Hepatocyte (in vitro differentiated cells): Measurements from ENCODE around the gene NAA38. TPM values are rescaled to one million over a fixed set of nuclear protein-coding genes. Genes with fewer than 3 reads are reported as not detected.

ENCODE experiments used
- DNase-seq: peaks from one replicate; pipeline ENCODE4 v3.0.0-alpha.2; 2016; ENCODE audit warnings: low spot score
- H2AFZ ChIP-seq: fragments of 200-600 bp; sonication (generic); 2 replicates; pipeline ENCODE4 v1.6.0; 2016; ENCODE audit warnings: antibody characterized with exemption, mild to moderate bottlenecking
- H3K27ac ChIP-seq: fragments of 200-600 bp; sonication (generic); 2 replicates; pipeline ENCODE4 v1.5.1; 2016; ENCODE audit warnings: mild to moderate bottlenecking
- H3K27me3 ChIP-seq: fragments of 200-600 bp; sonication (generic); 2 replicates; pipeline ENCODE4 v1.6.1; 2016
- H3K36me3 ChIP-seq: fragments of 200-600 bp; sonication (generic); replicated peaks from 2 replicates; pipeline ENCODE4 v1.5.1; 2016; ENCODE audit warnings: low read depth; ENCODE audit not compliant: insufficient read depth
- H3K4me1 ChIP-seq: fragments of 200-600 bp; sonication (generic); 2 replicates; pipeline ENCODE4 v1.5.1; 2016; ENCODE audit warnings: mild to moderate bottlenecking, moderate library complexity; ENCODE audit not compliant: insufficient read depth
- H3K4me2 ChIP-seq: fragments of 200-600 bp; sonication (generic); 2 replicates; pipeline ENCODE4 v1.6.0; 2016
- H3K4me3 ChIP-seq: fragments of 200-600 bp; sonication (generic); 2 replicates; pipeline ENCODE4 v1.5.1; 2016; ENCODE audit warnings: mild to moderate bottlenecking
- H3K79me2 ChIP-seq: fragments of 200-600 bp; sonication (generic); 2 replicates; pipeline ENCODE4 v1.6.0; 2017; ENCODE audit warnings: mild to moderate bottlenecking
- H3K9me2 ChIP-seq: fragments of 200-600 bp; sonication (generic); replicated peaks from 2 replicates; pipeline ENCODE4 v1.6.0; 2017; ENCODE audit warnings: mild to moderate bottlenecking; ENCODE audit not compliant: insufficient read depth
- H3K9me3 ChIP-seq: fragments of 200-600 bp; sonication (generic); 2 replicates; pipeline ENCODE4 v1.5.1; 2016; ENCODE audit warnings: low read depth, mild to moderate bottlenecking
- H4K20me1 ChIP-seq: fragments of 200-600 bp; sonication (generic); 2 replicates; pipeline ENCODE4 v1.6.0; 2016; ENCODE audit warnings: mild to moderate bottlenecking; ENCODE audit not compliant: insufficient read depth, poor library complexity, severe bottlenecking
- EZH2 ChIP-seq: fragments of 200-600 bp; sonication (generic); IDR thresholded peaks from 2 replicates; pipeline ENCODE4 v1.6.1; 2016; ENCODE audit warnings: antibody characterized with exemption, mild to moderate bottlenecking, borderline replicate concordance
- EZH2phosphoT487 ChIP-seq: fragments of 200-600 bp; sonication (generic); IDR thresholded peaks from one replicate; pipeline ENCODE4 v1.6.1; 2018; ENCODE audit warnings: antibody characterized with exemption, mild to moderate bottlenecking, low read depth, moderate library complexity; ENCODE audit not compliant: unreplicated experiment, severe bottlenecking
- WGBS: methylation state at CpG from one replicate; pipeline ENCODE4 v1.1.6; 2016; ENCODE audit warnings: low lambda C conversion rate; ENCODE audit errors: missing lambda C conversion rate; 5-methylcytosine and 5-hydroxymethylcytosine counted together
- polyA plus RNA-seq: library from polyadenylated mRNA; unstranded; fragments of >200 nt; fragmentation: Nextera tagmentation; extraction: Ambion mirVana; gene quantifications from 2 replicates; pipeline ENCODE4 v1.2.1, GENCODE V29; 2016
- total RNA-seq: library from RNA; depleted of rRNA; stranded (reverse); fragments of >200 nt; gene quantifications from 2 replicates; pipeline ENCODE4 v1.2.3, GENCODE V29; 2014
- TF ChIP-seq, protein P1 (sequence below): fragments of 200-600 bp; sonication (generic); IDR thresholded peaks from 2 replicates; pipeline ENCODE4 v1.5.1; 2016; ENCODE audit warnings: antibody characterized with exemption, mild to moderate bottlenecking; ENCODE audit not compliant: poor library complexity

NAA38 gene
- total and polyA plus RNA-seq, 2 experiments from 2014 or later: 66.0 to 147 TPM

DNA sequence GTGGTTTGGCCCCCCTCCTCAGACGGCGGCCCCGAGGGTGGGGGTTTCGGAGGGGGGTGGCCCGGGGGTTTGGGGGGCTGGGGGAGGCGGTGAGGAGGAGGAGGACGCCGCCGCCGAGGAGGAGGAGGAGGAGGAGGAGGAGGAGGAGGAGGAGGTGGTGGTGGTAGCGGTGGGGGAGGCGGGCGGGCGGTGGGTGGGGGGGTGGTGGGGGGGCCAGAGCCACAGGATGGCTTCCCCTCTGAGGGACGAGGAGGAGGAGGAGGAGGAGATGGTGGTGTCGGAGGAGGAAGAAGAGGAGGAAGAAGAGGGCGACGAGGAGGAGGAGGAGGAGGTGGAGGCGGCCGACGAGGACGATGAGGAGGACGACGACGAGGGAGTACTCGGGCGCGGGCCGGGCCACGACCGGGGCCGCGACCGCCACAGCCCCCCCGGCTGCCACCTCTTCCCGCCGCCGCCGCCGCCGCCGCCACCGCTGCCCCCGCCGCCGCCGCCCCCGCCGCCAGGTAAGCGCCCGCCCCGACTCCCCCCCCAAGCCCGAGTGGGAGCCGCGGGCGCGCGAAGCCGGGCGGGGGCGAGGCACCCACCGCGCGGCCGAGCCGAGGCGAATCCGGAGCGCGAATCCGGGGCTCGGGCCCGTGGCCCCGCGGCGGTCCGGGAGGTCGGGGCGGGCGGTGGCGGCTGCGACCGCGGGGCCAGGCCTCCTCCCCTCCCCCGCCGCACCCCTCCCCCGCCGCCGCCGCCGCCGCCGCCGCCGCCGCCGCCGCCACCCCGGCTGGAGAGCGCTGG is 27.4 kb upstream of the NAA38 start:
- WGBS: 0% methylated on average over 4 of the region's 100 CpGs
- H3K79me2 ChIP-seq: peaks cover 37% of the 10 kb centered on the region
- peaks cover 1% of the 10 kb centered on the region for H4K20me1 ChIP-seq
- H3K9me3 ChIP-seq: no peaks in the 10 kb centered on the region
- peaks cover 53% of the 10 kb centered on the region for H3K4me1 ChIP-seq
- no peak overlapping the region for H2AFZ ChIP-seq
- TF ChIP-seq, protein P1, sequence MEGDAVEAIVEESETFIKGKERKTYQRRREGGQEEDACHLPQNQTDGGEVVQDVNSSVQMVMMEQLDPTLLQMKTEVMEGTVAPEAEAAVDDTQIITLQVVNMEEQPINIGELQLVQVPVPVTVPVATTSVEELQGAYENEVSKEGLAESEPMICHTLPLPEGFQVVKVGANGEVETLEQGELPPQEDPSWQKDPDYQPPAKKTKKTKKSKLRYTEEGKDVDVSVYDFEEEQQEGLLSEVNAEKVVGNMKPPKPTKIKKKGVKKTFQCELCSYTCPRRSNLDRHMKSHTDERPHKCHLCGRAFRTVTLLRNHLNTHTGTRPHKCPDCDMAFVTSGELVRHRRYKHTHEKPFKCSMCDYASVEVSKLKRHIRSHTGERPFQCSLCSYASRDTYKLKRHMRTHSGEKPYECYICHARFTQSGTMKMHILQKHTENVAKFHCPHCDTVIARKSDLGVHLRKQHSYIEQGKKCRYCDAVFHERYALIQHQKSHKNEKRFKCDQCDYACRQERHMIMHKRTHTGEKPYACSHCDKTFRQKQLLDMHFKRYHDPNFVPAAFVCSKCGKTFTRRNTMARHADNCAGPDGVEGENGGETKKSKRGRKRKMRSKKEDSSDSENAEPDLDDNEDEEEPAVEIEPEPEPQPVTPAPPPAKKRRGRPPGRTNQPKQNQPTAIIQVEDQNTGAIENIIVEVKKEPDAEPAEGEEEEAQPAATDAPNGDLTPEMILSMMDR: no peak
- TF ChIP-seq EZH2phosphoT487: no peak
- no peak for TF ChIP-seq EZH2
- peak overlapping the region; percentile 97 for H3K27ac ChIP-seq
- peak; percentile 32 for DNase-seq
- no peaks in the 10 kb centered on the region for H3K27me3 ChIP-seq
- H3K4me3 ChIP-seq: peak overlapping the region; percentile 75
- no peaks in the 10 kb centered on the region for H3K36me3 ChIP-seq
- no peaks in the 10 kb centered on the region for H3K9me2 ChIP-seq
- H3K4me2 ChIP-seq: peak overlapping the region; percentile 96

- TF ChIP-seq EZH2phosphoT487: no peak
- TF ChIP-seq, protein P1: no peak
- Histone ChIP-seq H2AFZ (no peak overlapping the region), H3K9me2 (no peaks in the 10 kb centered on the region), H3K27ac (peak overlapping the region; percentile 97), H3K4me2 (peak overlapping the region; percentile 73), H3K4me1 (peaks cover 44% of the 10 kb centered on the region), H4K20me1 (no peaks in the 10 kb centered on the region), H3K9me3 (no peaks in the 10 kb centered on the region), H3K27me3 (no peaks in the 10 kb centered on the region), H3K79me2 (peaks cover 38% of the 10 kb centered on the region), H3K36me3 (no peaks in the 10 kb centered on the region), H3K4me3 (peak overlapping the region; percentile 8)
- WGBS: 10% methylated on average over 3 of the region's 3 CpGs
- peak; percentile 52 for DNase-seq
These were observed 26.5 kb upstream of the NAA38 start for GRCh38 chr17:7883781-7884386.

DNA sequence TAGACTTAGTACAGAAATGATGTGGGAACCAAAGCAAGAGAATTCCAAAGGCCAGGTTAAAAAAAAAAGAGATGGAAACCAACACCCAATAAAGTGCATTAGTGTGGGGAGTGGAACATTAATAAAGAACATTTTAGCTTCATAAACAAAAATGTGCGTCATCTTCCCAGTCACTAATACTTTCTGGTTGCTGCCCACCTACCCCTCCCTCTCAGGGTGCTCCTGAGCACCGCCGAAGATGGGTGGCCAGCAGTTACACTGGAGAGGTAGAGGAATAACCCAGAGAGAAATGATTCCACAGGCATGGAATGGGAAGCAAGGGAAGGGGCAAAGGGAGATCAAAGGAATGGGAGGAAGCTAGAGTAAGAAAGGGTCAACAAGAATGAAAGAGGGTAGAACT is 25.3 kb upstream of the NAA38 start:
- H2AFZ ChIP-seq: no peak overlapping the region

More for the DNA sequence above, 25.3 kb upstream of the NAA38 start:
- Histone ChIP-seq H3K4me3 (peak overlapping the region; percentile 8), H3K79me2 (peaks cover 35% of the 10 kb centered on the region), H3K9me3 (no peaks in the 10 kb centered on the region), H3K36me3 (no peaks in the 10 kb centered on the region), H3K27ac (peak overlapping the region; percentile 97), H3K4me2 (peak overlapping the region; percentile 73), H4K20me1 (no peaks in the 10 kb centered on the region), H3K9me2 (no peaks in the 10 kb centered on the region), H3K27me3 (no peaks in the 10 kb centered on the region), H3K4me1 (peaks cover 34% of the 10 kb centered on the region)
- peak; percentile 28 for DNase-seq
- 55% methylated on average over 3 of the region's 3 CpGs for WGBS
- TF ChIP-seq EZH2phosphoT487 (no peak), EZH2 (no peak)
- TF ChIP-seq, protein P1: no peak
